HG03565 (cell line): ENCODE measurements around the gene TRAPPC10.

Source experiments
- ATAC-seq: cut with Tn5 transposase; IDR thresholded peaks from one replicate; pipeline ENCODE4 v1.9.1; 2021; ENCODE audit warnings: mild to moderate bottlenecking, moderate library complexity; ENCODE audit not compliant: unreplicated experiment

TRAPPC10 gene

GRCh38 chr21:44024887-44025353 lies 12.8 kb downstream of the TRAPPC10 start:
- no peak for ATAC-seq

DNA sequence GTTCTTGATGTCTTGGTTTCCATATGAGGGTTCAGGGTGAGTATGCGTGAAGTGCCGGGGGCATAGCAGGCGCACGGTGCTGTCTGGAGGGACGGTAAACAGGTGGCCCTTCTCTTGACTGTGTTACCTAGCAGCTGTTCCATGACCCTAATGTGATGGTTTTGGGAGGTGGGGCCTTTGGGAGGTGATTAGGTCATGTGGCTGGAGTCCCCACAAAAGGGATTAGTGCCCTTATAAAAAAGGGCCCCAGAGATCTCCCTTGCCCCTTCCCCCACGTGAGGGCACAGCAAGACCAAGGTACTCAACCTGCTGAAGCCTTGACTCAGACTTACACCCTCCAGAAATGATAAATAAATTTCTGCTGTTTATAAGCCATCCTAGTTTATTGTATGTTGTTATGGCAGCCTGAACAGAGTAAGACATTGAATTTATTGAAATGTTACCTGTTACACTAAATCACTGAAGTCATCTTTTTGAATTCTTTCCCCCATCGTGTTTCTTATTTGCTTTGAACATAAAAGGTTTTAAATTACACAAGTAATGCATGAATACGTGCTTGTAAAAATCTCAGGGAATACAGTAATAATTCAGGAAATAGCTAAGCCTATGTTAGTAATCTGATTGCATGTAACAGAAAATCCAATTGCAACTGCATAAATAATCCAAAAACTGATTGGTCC lies 15.6 kb downstream of the TRAPPC10 start:
- no peak for ATAC-seq

DNA sequence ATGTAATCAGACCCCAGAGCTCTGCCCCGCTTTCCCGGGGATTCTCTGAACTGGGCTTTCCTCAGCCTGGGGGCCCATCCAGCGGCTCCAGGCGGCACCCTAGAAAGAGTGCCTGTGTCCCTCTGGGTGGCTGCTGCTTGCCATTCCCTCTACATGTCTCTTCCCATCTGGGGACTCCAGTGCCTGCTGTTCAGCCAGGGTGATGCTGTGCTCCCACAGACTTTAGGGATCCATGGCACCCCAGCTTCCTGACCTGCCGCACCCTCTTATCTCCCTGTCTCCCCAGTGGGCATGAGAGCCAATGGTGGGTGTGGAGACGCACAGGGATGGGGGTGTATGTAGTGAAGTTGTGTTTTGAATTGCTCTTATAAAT lies 16.2 kb downstream of the TRAPPC10 start:
- no peak for ATAC-seq

DNA sequence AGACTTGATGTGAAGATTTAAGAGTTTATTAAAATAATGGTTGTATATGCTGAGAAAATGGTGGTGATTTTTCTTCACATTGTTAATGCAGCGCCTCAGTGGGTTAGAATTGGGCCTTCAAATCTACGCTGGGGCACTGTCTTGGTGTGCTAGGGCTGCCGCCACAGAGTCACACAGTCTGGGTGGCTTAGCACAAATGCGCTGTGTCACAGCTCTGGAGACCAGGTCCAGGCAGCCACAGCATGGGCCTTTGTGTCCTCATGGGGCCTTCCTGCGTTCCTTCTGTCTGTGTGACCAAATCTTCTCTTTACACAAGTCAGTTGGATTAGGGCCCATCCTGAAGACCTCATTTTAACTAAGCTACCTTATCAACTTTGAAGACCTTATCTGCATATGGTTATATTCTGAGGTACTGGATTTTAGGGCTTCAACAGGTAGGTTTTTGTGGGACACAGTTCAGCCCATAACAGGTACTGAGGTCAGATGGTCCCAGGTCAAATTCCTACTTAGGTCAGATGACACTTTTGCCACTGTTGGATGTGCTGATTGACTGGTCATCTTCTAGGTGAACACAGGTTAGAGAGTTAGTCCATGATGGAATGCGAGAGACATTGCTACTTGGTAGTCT lies 17.5 kb downstream of the TRAPPC10 start:
- ATAC-seq, result no peak

DNA sequence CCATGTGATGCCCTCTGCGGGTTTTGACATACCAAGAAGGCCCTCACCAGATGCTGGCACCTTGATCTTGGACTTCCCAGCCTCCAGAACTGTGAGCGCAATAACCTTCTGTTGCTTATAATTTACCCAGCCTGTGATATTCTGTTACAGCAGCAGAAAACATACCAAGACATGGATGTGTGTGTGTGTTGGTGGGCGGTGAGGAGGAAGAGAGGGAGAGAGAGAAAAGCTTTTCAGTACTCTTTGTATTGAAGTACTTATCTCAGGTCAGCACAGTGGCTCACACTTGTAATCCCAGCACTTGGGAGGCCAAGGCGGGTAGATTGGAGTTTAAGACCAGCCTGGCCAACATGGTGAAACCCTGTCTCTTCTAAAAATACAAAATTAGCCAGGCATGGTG lies 23.1 kb downstream of the TRAPPC10 start:
- no peak for ATAC-seq

- ATAC-seq, result no peak
Observed at GRCh38 chr21:44038063-44038462, 26.0 kb downstream of the TRAPPC10 start.

- ATAC-seq, result no peak
Observed at GRCh38 chr21:44039828-44040227, 27.7 kb downstream of the TRAPPC10 start.

DNA sequence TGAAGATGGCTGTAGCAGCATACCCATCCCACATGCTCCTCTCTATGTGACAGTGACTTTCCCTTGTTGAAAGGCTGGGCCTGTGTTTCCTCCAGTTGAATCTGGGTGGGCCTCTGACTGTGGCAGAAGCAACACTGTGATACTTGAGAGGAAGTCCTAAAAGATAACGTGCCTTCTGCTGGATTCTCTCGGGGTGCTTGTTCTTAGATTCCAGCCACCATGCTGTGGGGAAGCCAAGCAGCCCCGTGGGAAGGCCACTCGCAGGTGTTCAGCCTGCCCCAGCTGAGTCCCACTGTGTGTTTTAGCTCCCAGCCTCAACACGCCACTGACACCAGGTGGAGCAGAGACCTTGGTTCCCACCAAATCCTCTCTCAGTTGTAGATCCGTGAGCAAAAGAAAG lies 31.5 kb downstream of the TRAPPC10 start:
- ATAC-seq, result no peak

- ATAC-seq, result no peak
Observed at GRCh38 chr21:44046734-44047133, 34.6 kb downstream of the TRAPPC10 start.

DNA sequence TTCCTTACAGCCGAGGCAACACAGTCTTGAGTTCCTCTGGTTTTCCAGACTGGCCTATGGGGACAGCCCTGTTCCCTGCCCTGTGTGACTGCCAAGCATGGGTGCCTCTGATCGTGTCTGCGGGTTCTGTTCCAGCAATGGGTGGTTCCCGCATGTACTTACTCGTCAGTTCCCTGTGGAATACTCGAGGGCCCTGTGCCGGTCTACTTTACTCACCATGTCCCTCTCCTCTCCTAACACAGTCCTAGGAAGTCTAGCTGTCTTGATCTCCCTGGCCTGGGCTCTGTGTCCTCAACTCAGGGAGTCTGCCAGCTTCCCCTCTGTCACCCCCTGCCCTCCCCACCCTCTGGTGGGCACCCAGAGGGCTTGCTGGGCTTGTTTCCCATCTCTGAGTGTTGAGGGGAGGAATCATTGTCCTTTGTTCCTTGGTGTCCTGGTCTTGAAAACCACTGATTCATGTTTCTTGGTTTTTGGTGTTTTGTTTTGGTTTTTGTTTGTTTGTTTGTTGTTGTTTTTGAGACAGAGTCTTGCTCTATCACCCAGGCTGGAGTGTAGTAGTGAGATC lies 36.0 kb downstream of the TRAPPC10 start:
- no peak for ATAC-seq

GRCh38 chr21:44049182-44049581 lies 37.1 kb downstream of the TRAPPC10 start:
- no peak for ATAC-seq

- no peak for ATAC-seq
Observed at GRCh38 chr21:44049606-44050005, 37.5 kb downstream of the TRAPPC10 start.

DNA sequence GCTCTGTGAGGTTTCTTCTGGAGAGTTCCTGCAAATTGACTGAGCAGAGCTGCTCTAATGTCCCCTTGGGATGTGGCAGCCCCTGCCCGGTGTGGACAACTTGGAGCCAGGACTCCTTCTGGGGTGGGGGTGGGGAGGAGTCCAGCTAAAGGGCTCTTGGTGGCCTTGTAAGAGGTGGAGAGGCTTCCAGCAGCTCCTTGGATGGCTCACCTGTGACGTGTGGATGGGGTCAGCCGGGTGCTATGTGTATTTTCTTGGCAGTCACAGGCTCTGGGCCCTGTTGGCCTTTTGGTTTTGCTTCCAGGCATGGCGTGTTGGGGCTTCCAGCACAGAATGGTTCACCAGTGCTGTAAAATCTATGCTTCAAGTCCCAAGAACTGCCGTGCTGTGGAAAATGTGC lies 38.2 kb downstream of the TRAPPC10 start:
- no peak for ATAC-seq

- no peak for ATAC-seq
Observed at GRCh38 chr21:44051462-44051941, 39.4 kb downstream of the TRAPPC10 start.

GRCh38 chr21:44052071-44052829 lies 40.1 kb downstream of the TRAPPC10 start:
- no peak for ATAC-seq

DNA sequence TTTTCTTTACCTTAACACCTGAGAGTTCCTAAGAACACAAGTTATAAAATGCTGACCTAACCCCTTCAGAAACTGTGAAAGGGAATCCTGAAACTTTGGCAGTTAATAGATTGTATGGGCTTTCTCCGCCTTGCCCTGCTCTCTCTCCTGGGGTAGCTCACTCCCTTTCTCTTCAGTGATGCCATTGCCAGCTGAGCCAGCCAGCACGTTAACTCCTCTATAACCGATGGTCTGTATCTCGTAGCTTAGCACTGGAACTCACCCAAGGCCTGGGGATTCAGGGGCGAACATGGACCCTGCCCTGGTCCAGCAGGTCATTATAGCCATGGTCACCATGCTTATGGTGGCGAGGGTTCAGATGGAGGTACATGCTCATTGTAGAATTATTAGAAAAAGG lies 40.7 kb downstream of the TRAPPC10 start:
- no peak for ATAC-seq

DNA sequence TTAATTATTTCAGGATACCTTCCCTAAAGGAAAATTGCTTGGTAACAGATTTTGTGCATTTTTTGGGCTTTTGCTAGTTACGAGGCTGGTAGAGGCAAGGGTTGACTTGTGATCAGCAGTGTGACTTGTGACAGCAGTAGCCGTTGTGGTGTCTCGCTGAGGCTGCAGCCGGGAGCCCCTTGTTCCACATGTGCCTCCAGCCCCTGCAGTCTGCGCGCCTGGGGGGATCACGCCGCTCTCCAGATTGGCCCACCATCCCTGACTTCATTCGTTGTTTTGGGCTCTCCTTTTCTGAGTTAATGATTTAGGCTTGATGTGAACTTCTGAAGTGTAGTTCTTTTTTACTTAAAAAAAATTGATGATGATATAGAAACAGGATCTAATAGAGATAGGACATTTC lies 41.5 kb downstream of the TRAPPC10 start:
- ATAC-seq, result no peak

GRCh38 chr21:44054710-44055109 lies 42.6 kb downstream of the TRAPPC10 start:
- ATAC-seq, result no peak

DNA sequence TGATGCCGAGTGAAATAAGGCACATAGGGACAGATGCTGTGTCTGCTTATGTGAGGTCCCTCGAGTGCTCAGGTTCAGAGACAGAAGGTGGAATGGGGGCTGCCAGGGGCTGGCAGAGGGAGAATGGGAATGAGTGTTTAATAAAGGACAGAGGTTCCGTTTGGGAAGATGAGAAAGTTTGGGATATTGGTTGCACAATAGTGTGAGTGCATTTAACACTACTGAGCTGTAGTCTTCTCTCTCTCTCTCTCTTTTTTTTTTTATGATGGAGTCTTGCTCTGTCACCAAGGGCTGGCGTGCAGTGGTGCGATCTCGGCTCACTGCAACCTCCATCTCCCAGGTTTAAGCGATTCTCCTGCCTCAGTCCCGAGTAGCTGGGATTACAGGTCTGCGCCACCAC lies 44.9 kb downstream of the TRAPPC10 start:
- ATAC-seq, result no peak

GRCh38 chr21:44057960-44058651 lies 46.0 kb downstream of the TRAPPC10 start:
- no peak for ATAC-seq

DNA sequence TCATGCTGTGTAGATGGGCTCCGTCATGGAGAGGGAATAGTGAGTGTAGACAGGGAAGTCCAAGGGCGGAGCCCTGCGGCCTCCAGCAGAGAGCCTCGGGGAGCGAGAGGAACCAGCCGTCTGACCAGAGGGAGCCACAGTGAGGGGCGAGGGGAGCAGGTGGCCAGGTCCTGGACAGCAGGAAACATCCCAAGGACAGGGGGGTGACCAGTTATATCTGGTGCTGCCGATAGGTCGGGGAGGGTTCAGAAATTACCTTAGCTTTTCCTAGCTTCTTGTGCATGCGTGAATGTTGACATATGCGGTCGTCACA lies 46.5 kb downstream of the TRAPPC10 start:
- ATAC-seq, result no peak
